NCI-H2081 (cell line): ENCODE data around the gene MAEA.
"Not testable (repeated sequence)": the region's sequence is repeated elsewhere in the genome, so short reads cannot be mapped to it uniquely, and the experiment has no call there.

Source experiments
- DNase-seq, 2 experiments: peaks; one replicate each; lab custom pipeline; 2025; lab: John Stamatoyannopoulos, UW

Gene MAEA

GRCh38 chr4:1321946-1322650 lies 32.4 kb downstream of the MAEA start:
- no peak for DNase-seq

- DNase-seq: no peak
Observed at GRCh38 chr4:1323280-1323634, 33.6 kb downstream of the MAEA start.

GRCh38 chr4:1323635-1324442 lies 34.1 kb downstream of the MAEA start:
- peak in 1 of 2 experiments; percentile 37 for DNase-seq

- DNase-seq: not testable (repeated sequence)
Observed at GRCh38 chr4:1324443-1325175, 34.9 kb downstream of the MAEA start.

- DNase-seq: no peak
Observed at GRCh38 chr4:1325176-1325480, 35.4 kb downstream of the MAEA start.

- no peak for DNase-seq
Observed at GRCh38 chr4:1325681-1326635, 36.3 kb downstream of the MAEA start.

- no peak for DNase-seq
Observed at GRCh38 chr4:1326751-1327525, 37.2 kb downstream of the MAEA start.

- no peak for DNase-seq
Observed at GRCh38 chr4:1327526-1328266, 38.0 kb downstream of the MAEA start.

- no peak for DNase-seq
Observed at GRCh38 chr4:1328267-1329155, 38.8 kb downstream of the MAEA start.

GRCh38 chr4:1329408-1330371 lies 40.0 kb downstream of the MAEA start:
- DNase-seq: no peak

- no peak for DNase-seq
Observed at GRCh38 chr4:1330761-1331590, 41.3 kb downstream of the MAEA start.

- DNase-seq: no peak
Observed at GRCh38 chr4:1331591-1332353, 42.1 kb downstream of the MAEA start.

GRCh38 chr4:1332686-1333085 lies 43.0 kb downstream of the MAEA start:
- no peak for DNase-seq

- no peak for DNase-seq
Observed at GRCh38 chr4:1333256-1333655, 43.6 kb downstream of the MAEA start.

- not testable (repeated sequence) for DNase-seq
Observed at GRCh38 chr4:1333851-1334578, 44.3 kb downstream of the MAEA start.

- no peak for DNase-seq
Observed at GRCh38 chr4:1334579-1334895, 44.8 kb downstream of the MAEA start.
